ENCODE data around the gene PIM1.
"Not testable (repeated sequence)": the region's sequence is repeated elsewhere in the genome, so short reads cannot be mapped to it uniquely, and the experiment has no call there.

PIM1 gene

DNA sequence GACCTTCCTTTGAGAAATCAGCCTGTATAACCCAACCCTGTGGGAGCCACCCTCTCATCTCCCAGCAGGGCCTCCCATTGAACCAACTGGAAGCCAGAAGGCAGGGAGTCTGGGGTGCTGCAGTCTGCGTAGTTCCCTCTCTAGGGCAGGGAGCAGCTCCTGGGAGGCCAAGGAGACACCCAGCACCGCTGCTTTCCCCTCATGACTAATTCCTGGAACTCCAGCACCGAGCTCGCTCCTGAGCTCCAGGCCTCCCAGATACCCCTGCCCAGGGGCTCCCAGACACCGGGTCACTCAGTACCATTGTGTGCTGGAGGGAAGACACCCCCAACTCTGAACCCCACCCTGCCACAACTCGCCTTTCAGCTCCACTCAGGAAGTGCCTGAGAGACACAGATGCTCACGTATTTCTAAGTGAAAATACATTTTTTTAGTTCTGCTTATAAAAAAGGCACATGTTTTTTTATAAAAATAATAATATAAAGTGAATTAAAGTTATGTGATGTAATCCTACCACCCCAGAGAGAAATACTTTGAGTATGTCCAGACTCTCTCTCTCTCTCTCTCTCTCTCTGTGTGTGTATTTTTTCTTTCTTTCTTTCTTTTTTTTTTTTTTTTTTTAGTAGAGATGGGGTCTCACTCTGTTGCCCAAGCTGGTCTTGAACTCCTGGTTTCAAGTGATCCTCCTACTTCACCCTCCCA, 17.5 kb downstream of the PIM1 start:
- no peak for DNase-seq (ENCODE audit: low read depth in 1 of 2, low spot score in 1 of 2)

- no peak for DNase-seq (ENCODE audit: low read depth in 1 of 2, low spot score in 1 of 2)
Measured at GRCh38 chr6:37188962-37189510, 19.1 kb downstream of the PIM1 start.

DNA sequence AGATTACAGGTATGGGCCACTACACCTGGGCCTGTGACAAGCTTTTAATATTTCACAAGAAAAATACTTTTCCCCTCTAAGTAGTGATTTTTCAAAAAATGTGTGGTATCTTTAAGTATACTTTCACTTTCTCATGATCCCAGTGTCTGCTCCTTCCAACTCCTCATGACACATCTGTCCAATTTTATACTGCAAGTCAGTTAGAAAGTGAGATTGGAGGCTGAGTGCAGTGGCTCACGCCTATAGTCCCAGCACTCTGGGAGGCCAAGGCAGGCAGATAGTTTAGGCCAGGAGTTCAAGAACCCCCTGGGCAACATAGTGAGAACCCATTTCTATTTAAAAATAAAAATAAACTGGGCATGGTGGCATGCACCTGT, 20.2 kb downstream of the PIM1 start:
- DNase-seq (ENCODE audit: low read depth in 1 of 2, low spot score in 1 of 2): no peak

- DNase-seq (ENCODE audit: low read depth in 1 of 2, low spot score in 1 of 2): no peak
Measured at GRCh38 chr6:37192666-37193065, 22.7 kb downstream of the PIM1 start.

GRCh38 chr6:37194886-37195285, 24.9 kb downstream of the PIM1 start:
- not testable (repeated sequence) for DNase-seq (ENCODE audit: low read depth in 1 of 2, low spot score in 1 of 2)

DNA sequence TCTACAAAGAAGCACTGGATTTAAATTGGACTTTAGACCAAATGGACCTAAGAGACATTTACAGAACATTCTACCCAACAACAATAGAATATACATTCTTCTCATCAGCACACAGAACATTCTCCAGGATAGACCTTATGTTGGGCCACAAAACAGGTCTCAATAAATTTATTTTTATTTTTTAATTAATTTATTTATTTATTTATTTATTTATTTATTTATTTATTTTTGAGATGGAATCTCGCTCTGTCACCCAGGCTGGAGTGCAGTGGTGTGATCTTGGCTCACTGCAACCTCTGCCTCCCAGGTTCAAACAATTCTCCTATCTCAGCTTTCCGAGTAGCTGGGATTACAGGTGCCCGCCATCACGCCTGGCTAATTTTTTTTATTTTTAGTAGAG, 26.5 kb downstream of the PIM1 start:
- DNase-seq (ENCODE audit: low read depth in 1 of 2, low spot score in 1 of 2): not testable (repeated sequence)

DNA sequence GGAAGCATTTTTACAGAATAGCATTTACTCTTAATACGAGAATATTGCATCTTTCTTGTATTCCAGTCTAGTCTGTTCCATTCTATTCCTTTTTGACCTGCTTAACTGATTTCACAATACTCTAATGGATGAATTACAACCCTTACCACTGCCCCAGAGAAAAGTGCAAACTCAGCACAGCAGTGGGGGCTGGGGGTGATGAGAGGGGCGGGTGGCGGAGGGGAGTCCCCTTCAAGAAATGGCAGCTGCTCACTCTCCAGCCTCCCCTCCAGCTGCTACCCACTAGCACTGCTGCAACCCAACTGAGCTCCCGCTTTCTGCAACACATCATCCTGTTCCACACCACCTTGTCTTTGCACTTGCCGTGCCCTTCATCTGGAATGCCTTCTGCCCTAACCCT, 30.1 kb downstream of the PIM1 start:
- no peak for DNase-seq (ENCODE audit: low read depth in 1 of 2, low spot score in 1 of 2)

DNA sequence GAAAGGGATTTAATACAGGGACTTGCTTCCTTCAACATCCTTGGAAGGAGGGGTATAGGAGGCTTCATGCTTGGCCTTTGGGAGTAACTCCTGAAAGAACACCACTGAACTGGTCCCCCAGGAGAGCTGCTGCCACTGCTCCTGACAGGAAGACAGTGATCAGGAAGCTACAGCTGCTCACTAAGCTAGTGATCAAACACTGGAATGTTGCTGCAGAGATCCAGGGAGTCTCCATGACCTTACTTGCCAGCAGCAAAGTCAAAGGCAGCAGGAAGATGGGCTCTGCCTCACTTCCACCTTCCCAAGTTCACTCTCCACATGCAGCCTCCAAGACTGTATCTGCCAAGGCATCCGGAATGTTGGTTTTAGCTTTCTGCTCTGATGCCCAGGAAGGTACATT, 31.8 kb downstream of the PIM1 start:
- no peak for DNase-seq (ENCODE audit: low read depth in 1 of 2, low spot score in 1 of 2)

- DNase-seq (ENCODE audit: low read depth in 1 of 2, low spot score in 1 of 2): no peak
Measured at GRCh38 chr6:37202788-37203491, 33.0 kb downstream of the PIM1 start.

GRCh38 chr6:37204014-37204751, 34.2 kb downstream of the PIM1 start:
- no peak for DNase-seq (ENCODE audit: low read depth in 1 of 2, low spot score in 1 of 2)

DNA sequence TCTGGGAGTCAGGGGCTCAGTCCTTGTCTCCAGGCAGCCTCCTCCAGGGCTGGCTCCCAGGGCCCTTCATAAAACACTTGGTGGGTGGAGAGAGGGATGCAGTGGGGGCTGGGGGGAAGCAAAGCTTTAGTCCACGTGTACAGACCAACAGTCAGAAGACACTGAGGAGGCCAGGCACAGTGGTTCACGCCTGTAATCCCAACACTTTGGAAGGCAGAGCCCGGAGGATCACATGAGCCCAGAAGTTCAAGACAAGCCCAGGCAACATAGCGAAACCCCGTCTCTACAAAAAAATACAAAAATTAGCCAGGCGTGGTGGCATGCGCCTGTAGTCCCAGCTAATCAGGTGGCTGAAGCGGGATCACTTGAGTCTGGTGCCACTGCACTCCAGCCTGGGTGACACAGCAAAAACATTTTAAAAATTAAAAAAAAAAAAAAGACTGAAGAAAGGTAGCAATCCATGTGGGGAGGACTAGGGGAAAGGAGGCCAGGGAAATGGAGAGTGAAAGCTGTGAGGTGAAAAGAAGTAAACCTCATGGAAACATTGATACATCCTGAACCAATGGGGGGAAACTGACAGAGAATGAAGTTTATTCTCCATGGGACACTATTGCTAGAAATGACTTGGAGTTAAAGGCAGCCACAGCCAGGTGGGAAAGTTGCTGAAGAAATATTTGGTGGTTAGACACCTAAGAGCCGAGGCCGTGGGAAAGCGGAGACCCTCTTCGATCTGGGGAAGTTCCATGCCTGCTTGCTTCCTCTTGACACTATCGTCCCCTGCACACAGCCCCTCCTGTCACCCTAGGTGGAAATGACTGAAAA, 35.4 kb downstream of the PIM1 start:
- no peak for DNase-seq (ENCODE audit: low read depth in 1 of 2, low spot score in 1 of 2)

DNA sequence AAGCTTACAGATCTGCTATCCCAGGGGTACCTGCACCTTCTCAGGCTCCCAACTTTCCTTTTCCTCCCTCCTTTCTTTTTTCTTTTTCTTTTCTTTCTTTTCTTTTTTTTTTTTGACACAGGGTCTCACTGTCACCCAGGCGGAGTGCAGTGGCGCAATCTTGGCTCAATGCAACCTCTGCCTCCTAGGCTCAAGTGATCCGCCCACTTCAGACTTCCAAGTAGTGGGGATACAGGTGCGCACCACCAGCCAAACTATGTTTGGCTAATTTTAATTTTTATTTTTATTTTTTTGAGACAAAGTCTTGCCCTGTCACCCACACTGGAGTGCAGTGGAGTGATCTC, 36.0 kb downstream of the PIM1 start:
- no peak for DNase-seq (ENCODE audit: low read depth in 1 of 2, low spot score in 1 of 2)

GRCh38 chr6:37206622-37207021, 36.7 kb downstream of the PIM1 start:
- DNase-seq (ENCODE audit: low read depth in 1 of 2, low spot score in 1 of 2): no peak

GRCh38 chr6:37207903-37208456, 38.0 kb downstream of the PIM1 start:
- DNase-seq (ENCODE audit: low read depth in 1 of 2, low spot score in 1 of 2): peak; percentile 77 to 83

GRCh38 chr6:37208793-37209192, 38.8 kb downstream of the PIM1 start:
- no peak for DNase-seq (ENCODE audit: low read depth in 1 of 2, low spot score in 1 of 2)

GRCh38 chr6:37209461-37210205, 39.7 kb downstream of the PIM1 start:
- DNase-seq (ENCODE audit: low read depth in 1 of 2, low spot score in 1 of 2): no peak

DNA sequence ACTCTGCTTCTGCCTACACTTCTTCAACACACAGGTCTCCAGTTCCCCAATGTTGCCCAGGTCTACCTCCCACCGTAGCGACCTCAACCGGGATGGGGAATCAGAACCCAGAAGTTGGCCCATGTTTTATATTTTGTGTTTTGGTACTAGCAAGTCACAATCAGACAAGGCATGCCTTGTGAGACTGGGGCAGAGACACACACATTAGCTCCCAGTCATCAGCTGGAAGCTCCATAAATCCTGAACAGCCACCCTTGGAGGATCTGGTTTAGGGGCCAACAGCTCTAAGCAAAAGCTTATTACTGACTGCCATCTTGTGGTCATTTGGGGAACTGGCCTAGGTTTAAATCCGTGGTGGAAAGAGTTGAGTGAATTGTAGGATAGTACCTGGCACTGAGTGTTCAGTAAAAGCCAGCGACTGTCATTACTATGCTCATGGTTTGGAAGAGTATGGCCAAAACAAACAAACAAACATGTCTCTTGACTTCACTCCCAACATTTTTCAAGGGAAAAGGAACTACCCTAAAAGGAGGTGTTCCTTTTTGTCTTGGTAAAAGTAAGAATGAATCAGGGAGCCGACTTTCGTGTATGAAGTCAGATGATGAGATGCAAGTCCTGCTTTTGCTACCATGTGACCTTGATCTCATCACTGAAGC, 40.5 kb downstream of the PIM1 start:
- DNase-seq (ENCODE audit: low read depth in 1 of 2, low spot score in 1 of 2): peak; percentile 54 to 56

- DNase-seq (ENCODE audit: low read depth in 1 of 2, low spot score in 1 of 2): no peak
Measured at GRCh38 chr6:37212268-37212667, 42.3 kb downstream of the PIM1 start.

GRCh38 chr6:37218061-37218460, 48.1 kb downstream of the PIM1 start:
- no peak for DNase-seq (ENCODE audit: low read depth in 1 of 2, low spot score in 1 of 2)

- DNase-seq (ENCODE audit: low read depth in 1 of 2, low spot score in 1 of 2): no peak
Measured at GRCh38 chr6:37218511-37218910, 48.6 kb downstream of the PIM1 start.
